Thymus (tissue), 11 donors: ENCODE data around the gene PAX7. TPM values are rescaled to one million over a fixed set of nuclear protein-coding genes. Genes with fewer than 3 reads are reported as not detected.

Experiments
- DNase-seq, 9 donors: peaks; one replicate each; pipeline ENCODE4 v3.0.0-alpha.2; 2013; ENCODE audit warnings: low spot score in 9 of 9, low read depth in 6 of 9, missing footprints in 1 of 9
- H3K27ac ChIP-seq, 2 donors: one replicate each; pipeline ENCODE4 v1.5.1; 2013; ENCODE audit warnings: control low read depth in 1 of 2, low read depth in 1 of 2, low read length in 1 of 2, mild to moderate bottlenecking in 1 of 2, moderate library complexity in 1 of 2
- H3K27me3 ChIP-seq, 2 donors: one replicate each; pipeline ENCODE4 v1.5.1; 2013; ENCODE audit warnings: low read length in 1 of 2; ENCODE audit not compliant: control insufficient read depth in 2 of 2, insufficient read depth in 1 of 2
- H3K36me3 ChIP-seq, 2 donors: one replicate each; pipeline ENCODE4 v1.5.1; 2013; ENCODE audit warnings: low read length in 1 of 2, mild to moderate bottlenecking in 1 of 2, moderate library complexity in 1 of 2; ENCODE audit not compliant: control insufficient read depth in 2 of 2, insufficient read depth in 2 of 2
- H3K4me1 ChIP-seq, 2 donors: one replicate each; pipeline ENCODE4 v1.5.1; 2013; ENCODE audit warnings: low read length in 2 of 2; ENCODE audit not compliant: control insufficient read depth in 2 of 2, insufficient read depth in 2 of 2
- H3K4me3 ChIP-seq, 2 donors: one replicate each; pipeline ENCODE4 v1.5.1; 2013; ENCODE audit warnings: low read length in 2 of 2, control low read depth in 1 of 2, mild to moderate bottlenecking in 1 of 2
- H3K9me3 ChIP-seq, 2 donors: one replicate each; pipeline ENCODE4 v1.5.1; 2013; ENCODE audit warnings: low read length in 1 of 2, mild to moderate bottlenecking in 1 of 2; ENCODE audit not compliant: control insufficient read depth in 2 of 2, insufficient read depth in 1 of 2
- WGBS: extraction: QIAGEN DNeasy Blood & Tissue Kit; methylation state at CpG from one replicate; pipeline ENCODE4 v1.1.7; 2013; 5-methylcytosine and 5-hydroxymethylcytosine counted together
- polyA plus RNA-seq: library from polyadenylated mRNA; stranded (reverse); fragments of 200-250 nt; gene quantifications from one replicate; pipeline ENCODE4 v1.2.3, GENCODE V29; 2013
- total RNA-seq: library from RNA; stranded (reverse); fragments of 120-200 nt; gene quantifications from one replicate; pipeline ENCODE4 v1.2.4, GENCODE V29; 2013
- donor health status: healthy.

Gene PAX7
- total and polyA plus RNA-seq, 2 donors, result 0.05 to 0.11 TPM

- no peak for DNase-seq
- 19% methylated on average over 12 of the region's 12 CpGs for WGBS
- Histone ChIP-seq H3K27me3 (peaks cover 18 to 48% of the 10 kb centered on the region in 2 donors), H3K9me3 (no peaks in the 10 kb centered on the region), H3K36me3 (no peaks in the 10 kb centered on the region), H3K4me3 (no peak overlapping the region), H3K4me1 (no peaks in the 10 kb centered on the region), H3K27ac (no peak overlapping the region)
Observed at GRCh38 chr1:18599086-18599485, 31.6 kb upstream of the PAX7 start.

- no peaks in the 10 kb centered on the region for H3K4me1 ChIP-seq
- H3K27me3 ChIP-seq, result peaks cover 18 to 49% of the 10 kb centered on the region in 2 donors
- no peak for DNase-seq
- H3K9me3 ChIP-seq, result no peaks in the 10 kb centered on the region
- no peak overlapping the region for H3K27ac ChIP-seq
- no peak overlapping the region for H3K4me3 ChIP-seq
- no peaks in the 10 kb centered on the region for H3K36me3 ChIP-seq
- 72% methylated on average over 9 of the region's 9 CpGs for WGBS
Observed at GRCh38 chr1:18599704-18600103, 30.9 kb upstream of the PAX7 start.

GRCh38 chr1:18602533-18603211 lies 28.0 kb upstream of the PAX7 start:
- H3K4me1 ChIP-seq, result no peaks in the 10 kb centered on the region

GRCh38 chr1:18603212-18603852 lies 27.3 kb upstream of the PAX7 start:
- no peak overlapping the region for H3K4me3 ChIP-seq
- DNase-seq, result no peak
- H3K36me3 ChIP-seq, result no peaks in the 10 kb centered on the region
- 51% methylated on average over 13 of the region's 13 CpGs for WGBS
- H3K4me1 ChIP-seq, result no peaks in the 10 kb centered on the region
- peaks cover 16 to 63% of the 10 kb centered on the region in 2 donors for H3K27me3 ChIP-seq
- no peak overlapping the region for H3K27ac ChIP-seq
- no peaks in the 10 kb centered on the region for H3K9me3 ChIP-seq

More at GRCh38 chr1:18602533-18603211, 28.0 kb upstream of the PAX7 start:
- WGBS, result 64% methylated on average over 5 of the region's 5 CpGs
- Histone ChIP-seq H3K27me3 (peaks cover 17 to 63% of the 10 kb centered on the region in 2 donors), H3K27ac (no peak overlapping the region), H3K9me3 (no peaks in the 10 kb centered on the region), H3K36me3 (no peaks in the 10 kb centered on the region), H3K4me3 (no peak overlapping the region)
- no peak for DNase-seq

- Histone ChIP-seq H3K9me3 (no peaks in the 10 kb centered on the region), H3K4me3 (no peak overlapping the region), H3K27me3 (peaks cover 15 to 45% of the 10 kb centered on the region in 2 donors), H3K36me3 (no peaks in the 10 kb centered on the region), H3K27ac (no peak overlapping the region), H3K4me1 (no peaks in the 10 kb centered on the region)
- WGBS, result 69% methylated on average over 19 of the region's 19 CpGs
- DNase-seq, result no peak
Observed at GRCh38 chr1:18606443-18607288, 24.0 kb upstream of the PAX7 start.

- 79% methylated on average over 7 of the region's 7 CpGs for WGBS
- no peak for DNase-seq
- H3K4me3 ChIP-seq, result no peak overlapping the region
- H3K27me3 ChIP-seq, result peaks cover 16 to 46% of the 10 kb centered on the region in 2 donors
- no peak overlapping the region for H3K27ac ChIP-seq
- no peaks in the 10 kb centered on the region for H3K36me3 ChIP-seq
- H3K4me1 ChIP-seq, result no peaks in the 10 kb centered on the region
- no peaks in the 10 kb centered on the region for H3K9me3 ChIP-seq
Observed at GRCh38 chr1:18607289-18607760, 23.3 kb upstream of the PAX7 start.

- 98% methylated on average over 1 of the region's 1 CpG for WGBS
- DNase-seq, result no peak
- Histone ChIP-seq H3K4me3 (no peak overlapping the region), H3K36me3 (no peaks in the 10 kb centered on the region), H3K9me3 (no peaks in the 10 kb centered on the region), H3K27me3 (peaks cover 19 to 52% of the 10 kb centered on the region in 2 donors), H3K27ac (no peak overlapping the region), H3K4me1 (no peaks in the 10 kb centered on the region)
Observed at GRCh38 chr1:18608534-18608933, 22.1 kb upstream of the PAX7 start.

- H3K27ac ChIP-seq, result no peak overlapping the region
- H3K27me3 ChIP-seq, result peaks cover 20 to 58% of the 10 kb centered on the region in 2 donors
Observed at GRCh38 chr1:18611311-18611710, 19.3 kb upstream of the PAX7 start.

GRCh38 chr1:18612073-18612472 lies 18.6 kb upstream of the PAX7 start:
- Histone ChIP-seq H3K4me3 (no peak overlapping the region), H3K9me3 (no peaks in the 10 kb centered on the region), H3K27ac (no peak overlapping the region), H3K4me1 (no peaks in the 10 kb centered on the region), H3K36me3 (no peaks in the 10 kb centered on the region), H3K27me3 (peaks cover 20 to 56% of the 10 kb centered on the region in 2 donors)
- DNase-seq, result no peak
- 30% methylated on average over 8 of the region's 8 CpGs for WGBS

More at GRCh38 chr1:18611311-18611710, 19.3 kb upstream of the PAX7 start:
- no peaks in the 10 kb centered on the region for H3K4me1 ChIP-seq
- DNase-seq, result no peak
- 57% methylated on average over 8 of the region's 8 CpGs for WGBS
- no peak overlapping the region for H3K4me3 ChIP-seq
- H3K36me3 ChIP-seq, result no peaks in the 10 kb centered on the region
- no peaks in the 10 kb centered on the region for H3K9me3 ChIP-seq
